ENCODE data around the gene C10orf53. TPM values are rescaled to one million over a fixed set of nuclear protein-coding genes. Genes with fewer than 3 reads are reported as not detected.

C10orf53 gene
- total RNA-seq, 3 donors from 2014 or later: not detected

DNA sequence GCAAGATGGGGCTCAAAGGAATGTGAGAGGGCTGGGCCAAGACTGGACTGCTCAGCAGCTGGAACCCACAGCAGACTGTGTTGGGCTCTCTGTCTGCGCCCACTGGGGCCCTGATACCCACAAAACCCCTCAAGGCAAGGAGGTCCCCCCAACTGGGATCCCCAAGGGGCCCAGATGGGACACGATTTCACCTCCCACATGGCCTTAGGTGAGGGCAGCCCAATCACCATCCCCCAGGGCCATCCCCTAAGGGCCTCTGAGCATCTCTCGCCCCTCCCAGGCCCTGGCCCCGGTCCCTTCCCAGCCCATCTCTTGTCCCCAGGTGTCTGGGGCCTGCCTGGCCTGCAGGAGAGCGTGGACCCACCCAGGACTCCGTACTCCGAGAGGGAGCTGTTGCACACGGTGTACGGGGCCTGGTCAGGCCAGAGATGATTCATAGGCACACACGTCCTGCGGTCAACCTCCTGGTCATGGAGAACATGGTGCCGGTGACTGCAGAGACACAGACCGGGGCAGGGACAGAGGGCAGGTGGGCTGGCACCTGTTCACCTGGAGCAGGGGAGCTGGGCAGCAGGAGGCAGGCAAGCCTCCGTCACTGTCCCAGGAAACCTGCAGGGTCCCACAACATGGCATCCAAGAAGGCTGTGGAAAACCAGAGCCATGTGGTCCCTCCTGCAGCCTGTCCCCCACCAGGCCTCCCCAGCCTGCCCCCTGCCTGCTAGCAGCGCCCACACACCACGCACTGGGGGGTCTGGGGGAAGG, 61.1 kb downstream of the C10orf53 start:
- TF ChIP-seq POLR2AphosphoS5 (IDR thresholded peaks at IDR 0.05) (no peak), POLR2A (IDR thresholded peaks at IDR 0.05) (no peak)
- TF ChIP-seq, protein P1, sequence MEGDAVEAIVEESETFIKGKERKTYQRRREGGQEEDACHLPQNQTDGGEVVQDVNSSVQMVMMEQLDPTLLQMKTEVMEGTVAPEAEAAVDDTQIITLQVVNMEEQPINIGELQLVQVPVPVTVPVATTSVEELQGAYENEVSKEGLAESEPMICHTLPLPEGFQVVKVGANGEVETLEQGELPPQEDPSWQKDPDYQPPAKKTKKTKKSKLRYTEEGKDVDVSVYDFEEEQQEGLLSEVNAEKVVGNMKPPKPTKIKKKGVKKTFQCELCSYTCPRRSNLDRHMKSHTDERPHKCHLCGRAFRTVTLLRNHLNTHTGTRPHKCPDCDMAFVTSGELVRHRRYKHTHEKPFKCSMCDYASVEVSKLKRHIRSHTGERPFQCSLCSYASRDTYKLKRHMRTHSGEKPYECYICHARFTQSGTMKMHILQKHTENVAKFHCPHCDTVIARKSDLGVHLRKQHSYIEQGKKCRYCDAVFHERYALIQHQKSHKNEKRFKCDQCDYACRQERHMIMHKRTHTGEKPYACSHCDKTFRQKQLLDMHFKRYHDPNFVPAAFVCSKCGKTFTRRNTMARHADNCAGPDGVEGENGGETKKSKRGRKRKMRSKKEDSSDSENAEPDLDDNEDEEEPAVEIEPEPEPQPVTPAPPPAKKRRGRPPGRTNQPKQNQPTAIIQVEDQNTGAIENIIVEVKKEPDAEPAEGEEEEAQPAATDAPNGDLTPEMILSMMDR (IDR thresholded peaks at IDR 0.05): no peak
- Histone ChIP-seq H3K27ac (no peak overlapping the region), H3K4me3 (no peak overlapping the region), H3K27me3 (no peaks in the 10 kb centered on the region), H3K9me3 (no peaks in the 10 kb centered on the region), H3K36me3 (no peaks in the 10 kb centered on the region), H3K4me1 (no peaks in the 10 kb centered on the region)
- DNase-seq (ENCODE audit: low spot score in 2 of 2): no peak
- intact Hi-C loops (cut with DNase I; ENCODE audit: low total_unique reads): no loop called here

DNA sequence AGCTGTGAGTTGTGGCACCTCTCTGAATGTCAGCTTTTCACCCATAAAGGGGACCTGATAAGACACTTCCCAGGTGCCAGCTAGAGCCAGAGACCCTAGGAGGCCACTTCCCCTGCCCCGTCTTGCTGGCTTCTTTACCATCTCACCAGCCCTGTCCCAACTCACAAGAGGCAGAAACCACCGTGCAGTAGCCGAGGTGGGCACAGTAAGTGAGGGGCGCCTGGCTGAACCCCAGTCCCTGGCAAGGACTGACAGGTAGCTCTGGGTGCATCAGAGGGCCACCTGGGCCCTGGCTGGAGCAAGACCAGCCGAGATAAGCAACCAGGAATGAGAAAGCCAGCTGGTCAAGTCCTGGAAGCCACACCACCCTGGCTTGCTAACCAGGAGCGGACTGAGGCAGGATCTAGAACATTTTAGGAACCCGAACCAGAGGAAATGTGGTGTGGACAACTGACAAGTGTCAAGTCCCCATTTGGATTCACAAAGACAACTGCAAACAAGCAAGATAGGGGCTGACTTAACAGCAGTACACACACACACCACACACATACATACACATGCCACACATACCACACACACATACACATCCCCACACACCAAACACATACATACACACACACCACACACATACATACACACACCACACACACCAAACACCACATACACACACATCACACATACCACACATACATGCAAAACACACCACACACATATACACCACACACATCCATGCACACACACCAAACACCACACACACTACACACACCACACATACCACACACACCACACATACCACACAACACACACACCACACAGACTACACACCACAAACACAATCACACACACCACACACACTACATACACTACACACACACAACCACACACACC, 61.9 kb downstream of the C10orf53 start:
- H3K4me1 ChIP-seq: no peaks in the 10 kb centered on the region
- H3K9me3 ChIP-seq: no peaks in the 10 kb centered on the region
- H3K4me3 ChIP-seq: no peak overlapping the region
- H3K27ac ChIP-seq: no peak overlapping the region
- TF ChIP-seq POLR2AphosphoS5 (IDR thresholded peaks at IDR 0.05) (no peak), POLR2A (IDR thresholded peaks at IDR 0.05) (no peak)
- TF ChIP-seq, protein P1 (IDR thresholded peaks at IDR 0.05): no peak
- intact Hi-C loops (cut with DNase I; ENCODE audit: low total_unique reads): no loop called here
- DNase-seq (ENCODE audit: low spot score in 2 of 2): peak in 1 of 2 donors; percentile 7
- H3K27me3 ChIP-seq: no peaks in the 10 kb centered on the region
- H3K36me3 ChIP-seq: no peaks in the 10 kb centered on the region

DNA sequence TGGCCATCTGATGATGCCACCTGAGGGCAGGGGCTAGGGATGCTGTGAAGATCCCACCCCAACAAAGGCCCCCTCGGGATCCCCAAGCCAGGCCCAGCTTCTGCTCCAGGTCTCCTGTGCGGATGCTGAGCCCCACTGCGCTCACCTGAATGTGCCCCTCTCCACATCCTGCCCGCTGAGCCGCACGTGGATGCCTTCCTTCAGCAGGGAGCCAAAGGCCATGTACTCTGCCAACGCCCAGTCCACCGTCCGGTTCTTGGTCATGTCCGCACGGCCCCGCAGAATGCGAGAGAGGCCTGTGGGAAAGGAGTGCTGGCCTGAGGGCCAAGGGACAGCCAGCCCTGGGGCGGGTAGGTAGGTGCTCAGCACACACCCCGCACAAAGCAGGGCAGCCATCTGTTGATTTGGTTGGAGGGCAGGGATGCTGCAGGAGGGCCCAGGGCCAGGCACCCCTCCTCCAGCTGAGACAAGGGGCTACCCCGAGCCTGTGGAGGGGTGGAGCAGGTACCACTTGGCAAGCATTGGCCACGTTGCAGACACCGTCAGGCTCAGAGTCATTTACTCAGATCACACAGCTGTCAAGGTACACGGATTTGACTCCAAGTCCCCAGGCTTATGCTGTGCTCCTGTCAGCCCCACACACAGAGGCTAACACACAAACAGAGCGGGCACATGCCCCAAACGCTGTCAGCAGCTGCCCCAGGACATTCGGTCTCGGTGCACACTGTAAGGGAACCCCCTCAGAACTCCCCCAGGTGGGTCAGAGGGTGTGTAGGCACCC, 63.4 kb downstream of the C10orf53 start:
- no peaks in the 10 kb centered on the region for H3K4me1 ChIP-seq
- no peaks in the 10 kb centered on the region for H3K9me3 ChIP-seq
- no peaks in the 10 kb centered on the region for H3K27me3 ChIP-seq
- DNase-seq (ENCODE audit: low spot score in 2 of 2): peak in 1 of 2 donors; percentile 8
- intact Hi-C loops (cut with DNase I; ENCODE audit: low total_unique reads): no loop called here
- no peak overlapping the region for H3K4me3 ChIP-seq
- no peak overlapping the region for H3K27ac ChIP-seq
- no peak for TF ChIP-seq POLR2AphosphoS5 (IDR thresholded peaks at IDR 0.05)
- TF ChIP-seq, protein P1 (IDR thresholded peaks at IDR 0.05): no peak
- no peak for TF ChIP-seq POLR2A (IDR thresholded peaks at IDR 0.05)
- H3K36me3 ChIP-seq: no peaks in the 10 kb centered on the region

DNA sequence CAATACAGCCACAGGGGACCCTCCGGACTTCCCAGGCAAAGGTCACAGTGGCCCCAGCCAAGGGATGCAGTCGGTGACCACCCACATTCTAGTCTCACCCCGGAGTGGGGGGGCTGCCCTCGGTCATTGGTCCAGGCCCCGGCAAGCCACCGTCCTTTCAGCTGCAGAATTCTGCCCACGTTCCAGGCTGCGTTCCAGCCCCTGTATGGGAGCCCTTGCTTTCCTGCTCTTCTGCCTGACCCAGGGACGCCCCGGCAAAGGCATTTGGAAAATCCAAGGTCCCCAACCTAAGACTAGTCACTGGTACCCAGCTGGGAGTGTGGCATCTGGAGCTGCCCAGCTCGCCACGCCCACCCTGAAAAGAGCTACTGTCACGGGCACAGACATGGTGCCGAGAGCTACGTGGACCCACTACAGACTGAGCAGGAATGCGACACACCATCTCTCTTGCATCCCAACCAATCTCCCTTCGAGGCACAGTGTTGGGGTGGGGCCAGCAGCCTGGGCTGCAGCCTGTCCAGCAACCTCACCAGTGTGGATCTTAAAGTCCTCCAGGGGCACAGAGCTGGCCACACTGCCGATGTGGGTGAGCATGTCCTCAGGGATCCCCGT, 64.1 kb downstream of the C10orf53 start:
- H3K27me3 ChIP-seq: no peaks in the 10 kb centered on the region
- intact Hi-C loops (cut with DNase I; ENCODE audit: low total_unique reads): no loop called here
- H3K27ac ChIP-seq: no peak overlapping the region
- H3K36me3 ChIP-seq: no peaks in the 10 kb centered on the region
- peak in 1 of 2 donors; percentile 5 for DNase-seq (ENCODE audit: low spot score in 2 of 2)
- no peak overlapping the region for H3K4me3 ChIP-seq
- no peaks in the 10 kb centered on the region for H3K9me3 ChIP-seq
- no peaks in the 10 kb centered on the region for H3K4me1 ChIP-seq
- TF ChIP-seq POLR2AphosphoS5 (IDR thresholded peaks at IDR 0.05) (no peak), POLR2A (IDR thresholded peaks at IDR 0.05) (no peak)
- TF ChIP-seq, protein P1 (IDR thresholded peaks at IDR 0.05): no peak
